Kidney (tissue), 14 donors: Measurements from ENCODE around the gene TIMM21. TPM values are rescaled to one million over a fixed set of nuclear protein-coding genes. Genes with fewer than 3 reads are reported as not detected.

Experiments
- DNase-seq, 5 donors: peaks; one replicate each; pipeline ENCODE4 v3.0.0-alpha.2; 2013 to 2020
- FAIRE-seq: peaks from 2 replicates; lab custom pipeline; 2012; peaks lifted over from hg19 to GRCh38; lab: Jason Lieb, UNC
- H3K27ac ChIP-seq, 2 donors: one replicate each; pipeline ENCODE4 v1.7.0; 2013; ENCODE audit warnings: low read depth in 2 of 2, low read length in 2 of 2, inconsistent platforms in 1 of 2
- H3K27me3 ChIP-seq: one replicate; pipeline ENCODE4 v1.7.1; 2013; ENCODE audit warnings: low read length, inconsistent platforms; ENCODE audit not compliant: control insufficient read depth, insufficient read depth
- H3K36me3 ChIP-seq, 3 donors: one replicate each; pipeline versions ENCODE4 v1.7.0 to v1.7.1; 2013; ENCODE audit warnings: low read length in 3 of 3, control low read depth in 1 of 3, inconsistent platforms in 1 of 3; ENCODE audit not compliant: insufficient read depth in 3 of 3, control insufficient read depth in 2 of 3
- H3K4me1 ChIP-seq, 3 donors: one replicate each; pipeline versions ENCODE4 v1.7.0 to v1.7.1; 2013; ENCODE audit warnings: low read length in 3 of 3, inconsistent platforms in 1 of 3, low read depth in 1 of 3; ENCODE audit not compliant: control insufficient read depth in 2 of 3, insufficient read depth in 2 of 3
- H3K4me3 ChIP-seq, 3 donors: one replicate each; pipeline versions ENCODE4 v1.7.0 to v1.8.1; 2013; ENCODE audit warnings: low read length in 3 of 3, control low read depth in 1 of 3, inconsistent platforms in 1 of 3
- H3K9ac ChIP-seq, 3 donors: one replicate each; pipeline versions ENCODE4 v1.7.0 to v1.7.1; 2013; ENCODE audit warnings: low read length in 3 of 3, control low read depth in 1 of 3, inconsistent platforms in 1 of 3
- H3K9me3 ChIP-seq, 3 donors: one replicate each; pipeline versions ENCODE4 v1.7.0 to v1.7.1; 2013; ENCODE audit warnings: low read length in 3 of 3, control low read depth in 1 of 3, inconsistent platforms in 1 of 3; ENCODE audit not compliant: control insufficient read depth in 2 of 3, insufficient read depth in 1 of 3
- intact Hi-C: fragments of 100-400 bp; cut with DNase I; formaldehyde crosslinking; loops from one replicate; pipeline ENCODE4 v1.11.1; 2022
- polyA plus RNA-seq: library from polyadenylated mRNA; stranded (reverse); fragments of 350-450 nt; fragmentation: Illumina TruSeq; extraction: RNeasy Lipid Tissue Mini Kit (QIAGEN cat#74804); gene quantifications from one replicate; pipeline ENCODE4 v1.2.3, GENCODE V29; 2014; ENCODE audit warnings: low read depth, low replicate concordance; ENCODE audit not compliant: insufficient read depth
- total RNA-seq: library from RNA; stranded (reverse); fragmentation: NEBNext Ultra II Directional; extraction: Animal tissue kit (Norgen Biotek cat#: 25700); gene quantifications from one replicate; pipeline ENCODE4 v1.2.1, GENCODE V29; 2021
- TF ChIP-seq, protein P1 (sequence below): IDR thresholded peaks from 3 replicates; pipeline ENCODE4 v1.5.1; 2012; ENCODE audit warnings: mild to moderate bottlenecking, moderate library complexity, borderline replicate concordance; ENCODE audit not compliant: insufficient read depth; ENCODE audit errors: extremely low read depth
- donor health status: control.
- donor health status: control.
- donor health status: control.
- donor health status: control.
- donor health status: control.
- donor health status: DM: yes; HTN: yes; CAD: no.
- donor health status: Normal renal cell carcinoma (clear cell type).

The TIMM21 gene
- total and polyA plus RNA-seq, 2 donors from 2014 or later = 28.5 to 77.4 TPM

DNA sequence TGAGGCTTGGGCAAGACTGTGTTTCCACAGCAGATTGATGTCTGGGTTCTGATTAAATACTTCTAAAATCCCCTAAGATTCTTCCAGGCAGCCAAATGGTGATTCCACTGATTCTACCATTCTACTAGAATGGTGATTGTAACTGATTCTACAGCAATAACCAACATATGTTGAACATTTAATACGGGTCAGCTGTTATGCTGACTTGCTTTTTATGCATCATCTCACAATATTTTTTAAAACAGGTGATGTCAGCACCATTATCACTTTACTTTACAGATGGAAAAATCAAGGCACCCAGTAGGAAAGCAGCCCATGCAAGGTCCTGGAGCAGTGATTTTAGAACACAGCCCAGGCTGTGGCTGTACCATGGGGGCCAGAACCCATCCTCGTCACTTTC, 37.5 kb downstream of the TIMM21 start:
- FAIRE-seq = no peak
- intact Hi-C loops = no loop called here

GRCh38 chr18:74186661-74187060, 38.3 kb downstream of the TIMM21 start:
- intact Hi-C loops = no loop called here

More for the DNA sequence above, 37.5 kb downstream of the TIMM21 start:
- Histone ChIP-seq H3K27ac (no peak overlapping the region), H3K36me3 (no peaks in the 10 kb centered on the region), H3K27me3 (no peaks in the 10 kb centered on the region), H3K9ac (no peak overlapping the region), H3K4me1 (no peaks in the 10 kb centered on the region), H3K9me3 (no peaks in the 10 kb centered on the region), H3K4me3 (no peak overlapping the region)
- DNase-seq = no peak
- TF ChIP-seq, protein P1, sequence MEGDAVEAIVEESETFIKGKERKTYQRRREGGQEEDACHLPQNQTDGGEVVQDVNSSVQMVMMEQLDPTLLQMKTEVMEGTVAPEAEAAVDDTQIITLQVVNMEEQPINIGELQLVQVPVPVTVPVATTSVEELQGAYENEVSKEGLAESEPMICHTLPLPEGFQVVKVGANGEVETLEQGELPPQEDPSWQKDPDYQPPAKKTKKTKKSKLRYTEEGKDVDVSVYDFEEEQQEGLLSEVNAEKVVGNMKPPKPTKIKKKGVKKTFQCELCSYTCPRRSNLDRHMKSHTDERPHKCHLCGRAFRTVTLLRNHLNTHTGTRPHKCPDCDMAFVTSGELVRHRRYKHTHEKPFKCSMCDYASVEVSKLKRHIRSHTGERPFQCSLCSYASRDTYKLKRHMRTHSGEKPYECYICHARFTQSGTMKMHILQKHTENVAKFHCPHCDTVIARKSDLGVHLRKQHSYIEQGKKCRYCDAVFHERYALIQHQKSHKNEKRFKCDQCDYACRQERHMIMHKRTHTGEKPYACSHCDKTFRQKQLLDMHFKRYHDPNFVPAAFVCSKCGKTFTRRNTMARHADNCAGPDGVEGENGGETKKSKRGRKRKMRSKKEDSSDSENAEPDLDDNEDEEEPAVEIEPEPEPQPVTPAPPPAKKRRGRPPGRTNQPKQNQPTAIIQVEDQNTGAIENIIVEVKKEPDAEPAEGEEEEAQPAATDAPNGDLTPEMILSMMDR = no peak

GRCh38 chr18:74190086-74190485, 41.8 kb downstream of the TIMM21 start:
- TF ChIP-seq, protein P1 = no peak
- FAIRE-seq (no peak), DNase-seq (no peak)
- Histone ChIP-seq H3K9ac (no peak overlapping the region), H3K9me3 (no peaks in the 10 kb centered on the region), H3K4me3 (no peak overlapping the region), H3K27me3 (no peaks in the 10 kb centered on the region), H3K27ac (no peak overlapping the region), H3K4me1 (no peaks in the 10 kb centered on the region), H3K36me3 (no peaks in the 10 kb centered on the region)
- intact Hi-C loops = loop anchor here (10.0 kb wide), 1 partner anchor 365 kb away; no protein-coding TSS in a partner anchor

More at GRCh38 chr18:74186661-74187060, 38.3 kb downstream of the TIMM21 start:
- FAIRE-seq (no peak), DNase-seq (no peak)
- Histone ChIP-seq H3K4me1 (no peaks in the 10 kb centered on the region), H3K36me3 (no peaks in the 10 kb centered on the region), H3K27ac (no peak overlapping the region), H3K9ac (no peak overlapping the region), H3K9me3 (no peaks in the 10 kb centered on the region), H3K27me3 (no peaks in the 10 kb centered on the region), H3K4me3 (no peak overlapping the region)
- TF ChIP-seq, protein P1 = no peak

DNA sequence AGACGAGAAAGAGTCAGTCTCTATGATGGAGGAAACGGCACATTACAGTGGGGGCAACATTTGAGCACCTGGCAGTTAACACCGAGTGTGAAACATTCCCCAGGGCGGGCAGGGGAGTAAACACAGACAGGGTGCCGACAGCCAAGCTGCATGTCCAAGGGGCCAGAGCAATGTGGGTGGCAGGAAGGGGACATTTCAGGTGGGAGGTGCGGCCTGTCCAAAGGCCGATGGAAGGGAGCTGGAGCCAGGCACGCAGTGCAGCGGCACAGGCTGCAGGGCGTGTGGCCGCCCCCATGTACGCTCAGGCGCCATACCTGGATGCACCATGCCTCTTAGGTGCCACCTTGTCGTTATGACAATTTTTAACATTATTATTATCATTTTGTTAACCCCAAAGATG, 43.3 kb downstream of the TIMM21 start:
- no peaks in the 10 kb centered on the region for H3K4me1 ChIP-seq
- no peaks in the 10 kb centered on the region for H3K36me3 ChIP-seq
- no peak for DNase-seq
- no peak overlapping the region for H3K9ac ChIP-seq
- no peak overlapping the region for H3K4me3 ChIP-seq
- FAIRE-seq = no peak
- no peaks in the 10 kb centered on the region for H3K9me3 ChIP-seq
- intact Hi-C loops = loop anchor here (10.0 kb wide), 1 partner anchor 363 kb away; no protein-coding TSS in a partner anchor
- H3K27ac ChIP-seq = no peak overlapping the region
- TF ChIP-seq, protein P1 = no peak
- no peaks in the 10 kb centered on the region for H3K27me3 ChIP-seq
